Measurements from ENCODE around the gene USP38. TPM values are rescaled to one million over a fixed set of nuclear protein-coding genes. Genes with fewer than 3 reads are reported as not detected.

USP38 gene
- total and polyA plus RNA-seq, 2 of the 4 experiments (the other 2 are of a cell fraction): 5.5 to 17.0 TPM

DNA sequence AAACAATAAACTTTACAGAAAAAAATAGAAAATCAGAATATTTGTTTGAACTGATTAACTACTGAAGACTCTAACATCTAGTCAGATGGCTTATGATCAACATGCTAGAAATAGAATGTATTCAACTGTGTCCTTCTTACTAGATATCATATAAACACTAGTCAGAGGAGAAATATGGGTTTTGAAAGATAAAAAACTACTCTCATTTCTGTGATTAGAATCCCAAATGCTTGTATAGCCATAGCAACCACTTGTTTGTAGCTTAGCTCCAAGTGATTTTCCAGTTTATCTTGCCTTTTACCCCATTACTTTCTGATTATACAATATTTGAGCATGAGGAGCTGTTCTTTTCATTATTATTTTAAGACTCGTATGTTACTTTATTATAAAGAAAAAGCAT, 31.2 kb downstream of the USP38 start:
- in situ Hi-C loops (cut with MboI; ENCODE audit: low sequenced_read_pairs) (loop anchor here (25.0 kb wide), 1 partner anchor 121 kb away; the partner anchor contains the start of gene GAB1), dilution Hi-C loops (cut with HindIII; ENCODE audit: low sequenced_read_pairs, unreplicated experiment) (no loop called here), intact Hi-C loops (cut with micrococcal nuclease) (no loop called here)
- Histone ChIP-seq H3K23ac (ENCODE audit: low read depth, low read length) (no peak overlapping the region), H4K5ac (ENCODE audit: low read depth, low read length) (no peak overlapping the region), H2BK120ac (ENCODE audit: low read depth, low read length) (no peak overlapping the region), H3K4me1 (ENCODE audit: control insufficient read depth, insufficient read depth, low read length) (no peaks in the 10 kb centered on the region), H4K20me1 (ENCODE audit: insufficient read depth, low read length) (no peaks in the 10 kb centered on the region), H2BK20ac (ENCODE audit: low read depth, low read length) (no peak overlapping the region), H3K9me3 (ENCODE audit: control insufficient read depth, insufficient read depth, low read length) (no peaks in the 10 kb centered on the region), H4K8ac (ENCODE audit: low read depth in 2 of 2, low read length in 2 of 2) (no peak overlapping the region), H2BK5ac (ENCODE audit: low read depth, low read length, poor library complexity, severe bottlenecking) (no peak overlapping the region), H3K56ac (ENCODE audit: extremely low read depth, insufficient read depth, low read length) (no peak overlapping the region), H3K4me2 (ENCODE audit: low read depth, low read length) (no peak overlapping the region), H3K4me3 (ENCODE audit: insufficient read depth, low read depth, low read length) (no peak overlapping the region), H2AFZ (replicated peaks; ENCODE audit: low read length, poor library complexity) (no peak overlapping the region), H3K27ac (ENCODE audit: insufficient read depth, low read length) (no peak overlapping the region), H3K4ac (ENCODE audit: low read depth, low read length) (no peak overlapping the region), H3K36me3 (ENCODE audit: control insufficient read depth, insufficient read depth, low read length) (peaks cover 7% of the 10 kb centered on the region), H2AK9ac (replicated peaks; ENCODE audit: low read depth, low read length, poor library complexity) (no peak overlapping the region), H3K14ac (replicated peaks; ENCODE audit: low read depth, low read length) (no peak overlapping the region), H3K27me3 (ENCODE audit: control insufficient read depth, insufficient read depth, low read length) (no peaks in the 10 kb centered on the region), H3K9me1 (ENCODE audit: insufficient read depth, low read length) (no peaks in the 10 kb centered on the region), H2AK5ac (ENCODE audit: low read depth, low read length) (no peak overlapping the region), H3K18ac (ENCODE audit: low read depth, low read length) (no peak overlapping the region), H3K9ac (ENCODE audit: low read depth, low read length) (no peak overlapping the region), H2BK15ac (ENCODE audit: low read depth, low read length) (no peak overlapping the region), H4K91ac (ENCODE audit: insufficient read depth, low read depth, low read length) (no peak overlapping the region), H3K79me1 (ENCODE audit: low read depth in 1 of 2, low read length in 2 of 2) (peaks cover 3 to 12% of the 10 kb centered on the region in 2 experiments; a peak in 3 of 4 replicates)
- ATAC-seq (ENCODE audit: low read depth) (no peak), DNase-seq (peak; percentile 36)
- BruUV-seq (replicated peaks): no TSS peak
- ChIA-PET POLR2A (ENCODE audit: unreplicated experiment) (no interaction called here), CTCF (no interaction called here)
- no CpG with 5 or more reads among the region's 1 CpG for WGBS, 2 experiments (ENCODE audit: extremely low coverage in 2 of 2, insufficient read length in 1 of 2)
- TF ChIP-seq MAZ (IDR thresholded peaks at IDR 0.05; ENCODE audit: borderline replicate concordance, low read depth, low read length) (no peak), CEBPB (IDR thresholded peaks at IDR 0.05; ENCODE audit: low read depth, low read length) (no peak), BHLHE40 (IDR thresholded peaks at IDR 0.05; ENCODE audit: low read depth, low read length) (no peak), SMC3 (IDR thresholded peaks at IDR 0.05; ENCODE audit: low read depth, low read length) (no peak)

Measured in IMR-90 (cell line).